Hematopoietic multipotent progenitor cell (in vitro differentiated cells): ENCODE results near the gene PALM. TPM values are rescaled to one million over a fixed set of nuclear protein-coding genes. Genes with fewer than 3 reads are reported as not detected.
A peak's percentile ranks its signal among the peaks of the same experiment; 100 is the strongest.
"Not testable (repeated sequence)": the region's sequence is repeated elsewhere in the genome, so short reads cannot be mapped to it uniquely, and the experiment has no call there.

ENCODE experiments used
- DNase-seq, 3 donors: peaks; one replicate each; pipeline ENCODE4 v3.0.0-alpha.2; 2011 to 2015; ENCODE audit warnings: low read depth in 2 of 3, low spot score in 2 of 3
- total RNA-seq: library from RNA; depleted of rRNA; stranded (reverse); fragments of >200 nt; gene quantifications from one replicate; pipeline ENCODE4 v1.2.3, GENCODE V29; 2012

Gene PALM
- total RNA-seq, 1 donor = 15.6 TPM

- DNase-seq = no peak
Measured at GRCh38 chr19:729965-730668, 21.4 kb downstream of the PALM start.

- no peak for DNase-seq
Measured at GRCh38 chr19:731000-731399, 22.3 kb downstream of the PALM start.

- no peak for DNase-seq
Measured at GRCh38 chr19:732148-733069, 23.7 kb downstream of the PALM start.

- no peak for DNase-seq
Measured at GRCh38 chr19:734716-735115, 26.0 kb downstream of the PALM start.

- no peak for DNase-seq
Measured at GRCh38 chr19:736125-736524, 27.4 kb downstream of the PALM start.

GRCh38 chr19:737591-738093 lies 28.9 kb downstream of the PALM start:
- peak; percentile 24 to 70 (median 64) for DNase-seq

- no peak for DNase-seq
Measured at GRCh38 chr19:738509-739128, 29.9 kb downstream of the PALM start.

- no peak for DNase-seq
Measured at GRCh38 chr19:739998-740715, 31.4 kb downstream of the PALM start.

- not testable (repeated sequence) for DNase-seq
Measured at GRCh38 chr19:740816-741505, 32.2 kb downstream of the PALM start.

GRCh38 chr19:741506-742131 lies 32.9 kb downstream of the PALM start:
- DNase-seq = peak in 2 of 3 donors; percentile 42 to 63

GRCh38 chr19:742540-743075 lies 33.9 kb downstream of the PALM start:
- DNase-seq = no peak

- DNase-seq = no peak
Measured at GRCh38 chr19:743168-743687, 34.5 kb downstream of the PALM start.

GRCh38 chr19:745138-745537 lies 36.4 kb downstream of the PALM start:
- not testable (repeated sequence) for DNase-seq

GRCh38 chr19:746208-746819 lies 37.6 kb downstream of the PALM start:
- DNase-seq = no peak

- DNase-seq = no peak
Measured at GRCh38 chr19:746956-747355, 38.2 kb downstream of the PALM start.

GRCh38 chr19:747432-748273 lies 38.9 kb downstream of the PALM start:
- DNase-seq = no peak

GRCh38 chr19:748274-748598 lies 39.5 kb downstream of the PALM start:
- DNase-seq = no peak

- no peak for DNase-seq
Measured at GRCh38 chr19:749811-750210, 41.1 kb downstream of the PALM start.
